ENCODE measurements around the gene MAML3. TPM values are rescaled to one million over a fixed set of nuclear protein-coding genes. Genes with fewer than 3 reads are reported as not detected.

Gene MAML3
- total RNA-seq, 1 donor from 2014 or later, result 8.0 TPM

DNA sequence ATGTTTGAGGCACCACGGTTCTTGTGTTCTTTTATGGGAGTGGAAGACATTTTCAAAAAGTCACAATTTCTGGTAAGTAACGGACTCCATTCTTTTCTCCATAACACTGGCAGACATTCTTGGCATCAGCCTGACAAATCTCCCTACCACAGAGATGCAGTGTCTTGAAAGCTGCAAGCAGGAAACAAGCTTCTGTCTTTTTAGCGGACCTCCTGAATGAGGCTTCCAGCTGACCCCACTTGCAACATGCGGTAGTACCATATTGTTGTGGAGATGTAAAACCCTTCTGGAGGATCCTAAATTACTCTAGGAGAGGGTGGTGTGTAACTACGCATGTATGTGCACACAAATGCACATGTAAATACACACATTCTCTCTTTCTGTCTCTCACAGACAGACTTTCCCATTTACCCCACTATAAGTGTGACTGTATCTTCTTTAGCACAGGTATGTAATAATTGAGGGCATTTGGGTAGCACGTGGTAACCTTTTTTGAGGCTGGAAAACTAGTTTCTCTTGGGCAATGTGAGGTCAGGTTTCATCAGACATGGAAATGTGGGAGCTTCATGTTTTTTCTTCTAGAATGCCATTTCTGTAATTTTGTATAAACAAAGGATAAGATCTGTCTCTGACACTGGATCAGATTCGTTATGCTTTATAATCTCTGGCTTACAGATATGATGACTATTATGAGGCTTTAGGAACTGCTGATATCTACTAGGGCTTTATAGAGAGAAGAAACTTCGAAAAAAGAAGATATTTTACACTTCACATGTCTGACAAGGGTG lies 358.3 kb downstream of the MAML3 start:
- no peaks in the 10 kb centered on the region for H3K27me3 Mint-ChIP-seq (ENCODE audit: unreplicated experiment)
- DNase-seq (ENCODE audit: extremely low spot score, unreplicated experiment), result no peak
- H3K4me1 Mint-ChIP-seq (ENCODE audit: unreplicated experiment), result peaks cover 23% of the 10 kb centered on the region
- no peaks in the 10 kb centered on the region for H3K36me3 Mint-ChIP-seq (ENCODE audit: unreplicated experiment)
- no peaks in the 10 kb centered on the region for H3K9me3 Mint-ChIP-seq (ENCODE audit: unreplicated experiment)
- no peak overlapping the region for H3K27ac Mint-ChIP-seq (ENCODE audit: unreplicated experiment)
- TF ChIP-seq, protein P1, sequence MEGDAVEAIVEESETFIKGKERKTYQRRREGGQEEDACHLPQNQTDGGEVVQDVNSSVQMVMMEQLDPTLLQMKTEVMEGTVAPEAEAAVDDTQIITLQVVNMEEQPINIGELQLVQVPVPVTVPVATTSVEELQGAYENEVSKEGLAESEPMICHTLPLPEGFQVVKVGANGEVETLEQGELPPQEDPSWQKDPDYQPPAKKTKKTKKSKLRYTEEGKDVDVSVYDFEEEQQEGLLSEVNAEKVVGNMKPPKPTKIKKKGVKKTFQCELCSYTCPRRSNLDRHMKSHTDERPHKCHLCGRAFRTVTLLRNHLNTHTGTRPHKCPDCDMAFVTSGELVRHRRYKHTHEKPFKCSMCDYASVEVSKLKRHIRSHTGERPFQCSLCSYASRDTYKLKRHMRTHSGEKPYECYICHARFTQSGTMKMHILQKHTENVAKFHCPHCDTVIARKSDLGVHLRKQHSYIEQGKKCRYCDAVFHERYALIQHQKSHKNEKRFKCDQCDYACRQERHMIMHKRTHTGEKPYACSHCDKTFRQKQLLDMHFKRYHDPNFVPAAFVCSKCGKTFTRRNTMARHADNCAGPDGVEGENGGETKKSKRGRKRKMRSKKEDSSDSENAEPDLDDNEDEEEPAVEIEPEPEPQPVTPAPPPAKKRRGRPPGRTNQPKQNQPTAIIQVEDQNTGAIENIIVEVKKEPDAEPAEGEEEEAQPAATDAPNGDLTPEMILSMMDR (IDR thresholded peaks at IDR 0.05), result no peak
- H3K4me3 Mint-ChIP-seq (ENCODE audit: unreplicated experiment), result no peak overlapping the region

DNA sequence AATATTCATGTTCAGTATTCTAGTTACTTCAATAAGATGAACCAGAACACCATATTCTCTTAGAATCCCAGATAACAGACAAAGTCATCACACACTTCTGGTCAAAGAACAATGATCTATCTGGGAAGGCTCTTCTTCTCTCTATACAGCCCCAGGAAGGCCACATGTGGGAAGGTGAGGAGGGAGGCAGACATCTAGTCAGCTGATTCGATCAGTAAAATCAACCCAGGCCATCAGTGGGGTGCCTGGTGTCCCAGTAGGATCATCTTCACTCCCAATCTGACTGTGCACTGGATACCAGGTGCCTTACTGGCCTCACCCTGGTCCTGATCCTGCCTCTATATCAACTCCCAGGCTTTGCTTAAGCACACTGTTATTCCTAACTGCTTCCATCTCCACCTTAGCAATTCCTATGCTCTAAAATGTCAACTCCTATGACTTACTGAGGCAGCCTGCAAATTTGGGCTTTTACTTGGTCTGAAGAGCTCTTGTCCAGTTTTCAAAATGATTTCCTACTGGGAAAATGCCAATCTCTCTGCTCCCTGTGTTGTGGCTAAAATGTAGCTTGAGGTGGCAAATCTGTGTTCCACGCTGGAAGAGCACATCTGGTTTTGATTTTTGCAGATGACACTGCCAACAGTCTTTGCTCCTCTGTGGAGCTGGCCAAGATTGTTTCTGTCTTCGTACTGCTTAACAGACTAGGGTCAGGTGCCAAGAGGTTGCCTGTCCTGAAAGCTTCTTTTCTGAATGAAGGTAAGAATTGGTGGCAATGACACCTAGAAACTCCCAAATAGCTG lies 359.6 kb downstream of the MAML3 start:
- no peaks in the 10 kb centered on the region for H3K36me3 Mint-ChIP-seq (ENCODE audit: unreplicated experiment)
- no peak for DNase-seq (ENCODE audit: extremely low spot score, unreplicated experiment)
- H3K27me3 Mint-ChIP-seq (ENCODE audit: unreplicated experiment), result no peaks in the 10 kb centered on the region
- TF ChIP-seq, protein P1 (IDR thresholded peaks at IDR 0.05), result no peak
- H3K4me1 Mint-ChIP-seq (ENCODE audit: unreplicated experiment), result peaks cover 22% of the 10 kb centered on the region
- H3K27ac Mint-ChIP-seq (ENCODE audit: unreplicated experiment), result no peak overlapping the region
- H3K4me3 Mint-ChIP-seq (ENCODE audit: unreplicated experiment), result no peak overlapping the region
- H3K9me3 Mint-ChIP-seq (ENCODE audit: unreplicated experiment), result no peaks in the 10 kb centered on the region

DNA sequence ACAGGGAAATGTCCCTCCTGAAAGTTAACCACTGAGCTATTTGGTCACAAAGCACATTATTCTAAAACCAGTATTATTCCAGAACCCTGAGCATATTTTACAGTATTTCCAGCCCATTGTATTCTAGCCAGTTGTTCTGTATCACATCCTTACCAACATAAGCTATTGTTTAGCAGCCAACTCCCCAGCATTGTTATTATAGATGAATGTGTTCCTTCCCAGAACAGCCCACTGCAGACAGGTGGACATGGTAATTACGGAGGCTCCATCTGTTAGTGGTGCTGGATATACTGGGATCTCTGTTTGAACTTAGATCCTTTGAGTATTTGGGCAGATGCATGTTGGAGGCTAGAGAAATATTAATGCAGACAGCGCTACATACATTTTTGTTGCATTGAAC lies 362.3 kb downstream of the MAML3 start:
- peaks cover 27% of the 10 kb centered on the region for H3K4me1 Mint-ChIP-seq (ENCODE audit: unreplicated experiment)
- H3K27me3 Mint-ChIP-seq (ENCODE audit: unreplicated experiment), result peaks cover 2% of the 10 kb centered on the region
- no peak overlapping the region for H3K4me3 Mint-ChIP-seq (ENCODE audit: unreplicated experiment)
- no peak overlapping the region for H3K27ac Mint-ChIP-seq (ENCODE audit: unreplicated experiment)
- TF ChIP-seq, protein P1 (IDR thresholded peaks at IDR 0.05), result no peak
- no peaks in the 10 kb centered on the region for H3K9me3 Mint-ChIP-seq (ENCODE audit: unreplicated experiment)
- no peak for DNase-seq (ENCODE audit: extremely low spot score, unreplicated experiment)
- H3K36me3 Mint-ChIP-seq (ENCODE audit: unreplicated experiment), result no peaks in the 10 kb centered on the region

DNA sequence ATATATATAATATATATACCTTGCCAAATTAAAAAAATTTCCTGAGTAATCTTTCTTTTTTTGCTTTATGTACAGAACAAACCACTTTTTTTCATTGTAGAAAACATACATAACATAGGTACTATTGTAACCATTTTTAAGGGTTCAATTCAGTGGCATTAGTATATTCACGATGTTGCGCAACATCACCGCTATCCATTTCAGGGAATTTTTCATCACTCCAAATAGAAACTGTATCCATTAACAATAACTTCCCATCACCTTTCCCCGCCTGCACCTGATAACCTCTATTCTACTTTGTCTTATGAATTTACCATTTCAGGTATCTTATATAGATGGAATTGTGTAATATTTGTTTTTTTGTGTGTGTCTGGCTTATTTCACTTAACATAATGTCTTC lies 363.7 kb downstream of the MAML3 start:
- TF ChIP-seq, protein P1 (IDR thresholded peaks at IDR 0.05), result no peak
- Mint-ChIP-seq H3K27me3 (ENCODE audit: unreplicated experiment) (peaks cover 2% of the 10 kb centered on the region), H3K9me3 (ENCODE audit: unreplicated experiment) (no peaks in the 10 kb centered on the region), H3K27ac (ENCODE audit: unreplicated experiment) (no peak overlapping the region), H3K4me3 (ENCODE audit: unreplicated experiment) (no peak overlapping the region), H3K36me3 (ENCODE audit: unreplicated experiment) (no peaks in the 10 kb centered on the region), H3K4me1 (ENCODE audit: unreplicated experiment) (peaks cover 21% of the 10 kb centered on the region)
- no peak for DNase-seq (ENCODE audit: extremely low spot score, unreplicated experiment)

DNA sequence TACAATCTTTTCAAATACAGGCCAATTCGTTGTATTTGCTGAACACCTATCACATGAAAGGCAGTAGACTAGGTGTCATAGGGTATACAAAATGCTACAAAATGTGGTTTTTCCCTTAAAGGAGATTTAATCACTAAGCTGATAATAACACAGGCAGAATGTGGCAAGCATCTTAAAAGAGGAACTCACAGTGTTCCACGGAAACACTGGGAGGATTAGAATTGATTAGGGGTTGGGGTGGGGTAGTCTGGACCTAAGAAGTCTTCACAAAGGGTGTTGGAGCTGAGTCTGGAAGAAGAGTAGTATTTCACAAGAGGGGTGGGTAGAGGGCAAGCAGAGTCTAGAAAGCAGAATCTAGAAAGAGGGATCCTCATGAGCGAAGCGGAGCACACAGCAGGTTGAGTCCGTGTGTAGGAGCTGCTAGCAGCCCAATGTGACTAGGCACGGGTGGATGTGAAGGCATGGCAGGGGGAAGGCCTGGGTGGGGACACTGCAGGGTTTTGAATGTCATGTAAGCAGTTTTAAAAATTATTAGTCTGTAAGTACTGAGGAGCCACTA lies 364.8 kb downstream of the MAML3 start:
- no peak for DNase-seq (ENCODE audit: extremely low spot score, unreplicated experiment)
- Mint-ChIP-seq H3K27ac (ENCODE audit: unreplicated experiment) (no peak overlapping the region), H3K4me1 (ENCODE audit: unreplicated experiment) (peaks cover 17% of the 10 kb centered on the region), H3K27me3 (ENCODE audit: unreplicated experiment) (peaks cover 2% of the 10 kb centered on the region), H3K36me3 (ENCODE audit: unreplicated experiment) (no peaks in the 10 kb centered on the region), H3K4me3 (ENCODE audit: unreplicated experiment) (no peak overlapping the region), H3K9me3 (ENCODE audit: unreplicated experiment) (no peaks in the 10 kb centered on the region)
- TF ChIP-seq, protein P1 (IDR thresholded peaks at IDR 0.05), result no peak
